Adrenal gland (tissue), 5 donors: ENCODE measurements around the gene ZMYND15.

Experiments used
- CTCF ChIP-seq, 6 experiments: fragments of 450-650 bp in 4 of 6; fragments of 200-600 bp in 2 of 6; sonication (generic) in 1 of 6; IDR thresholded peaks; 1 replicate in 5 of 6; 2 replicates in 1 of 6; pipeline versions ENCODE4 v1.5.1 to v1.8.0; 2016 to 2021; ENCODE audit warnings: antibody characterized with exemption in 6 of 6, mild to moderate bottlenecking in 2 of 6, moderate library complexity in 1 of 6
- POLR2A ChIP-seq, 2 donors: fragments of 450-650 bp; IDR thresholded peaks; one replicate each; pipeline ENCODE4 v1.6.1; 2017; ENCODE audit warnings: antibody characterized with exemption in 2 of 2, mild to moderate bottlenecking in 2 of 2, moderate library complexity in 1 of 2
- donor health status: DM: no; HTN: no; CAD: no.

- no peak for TF ChIP-seq CTCF (IDR thresholded peaks at IDR 0.05)
- TF ChIP-seq POLR2A (IDR thresholded peaks at IDR 0.05): no peak
Observed at GRCh38 chr17:4738136-4739121, 1.2 kb upstream of the ZMYND15 start.
